Sigmoid colon (tissue), 7 donors: ENCODE measurements around the gene TBRG1. TPM values are rescaled to one million over a fixed set of nuclear protein-coding genes. Genes with fewer than 3 reads are reported as not detected.

Source experiments
- DNase-seq: peaks from one replicate; pipeline ENCODE4 v3.0.0-alpha.2; 2019
- H3K27ac ChIP-seq, 4 donors: fragments of 200-600 bp; sonication (generic); one replicate each; pipeline ENCODE4 v1.5.1; 2016 to 2019; ENCODE audit warnings: mild to moderate bottlenecking in 1 of 4
- H3K27me3 ChIP-seq, 3 donors: fragments of 200-600 bp; sonication (generic); one replicate each; pipeline ENCODE4 v1.5.1; 2019; ENCODE audit warnings: mild to moderate bottlenecking in 1 of 3
- H3K36me3 ChIP-seq, 4 donors: fragments of 200-600 bp; sonication (generic); one replicate each; pipeline ENCODE4 v1.5.1; 2016 to 2019
- H3K4me1 ChIP-seq, 4 donors: fragments of 200-600 bp; sonication (generic); one replicate each; pipeline ENCODE4 v1.5.1; 2017 to 2019
- H3K4me3 ChIP-seq, 4 donors: fragments of 200-600 bp; sonication (generic); one replicate each; pipeline ENCODE4 v1.5.1; 2017 to 2019; ENCODE audit warnings: mild to moderate bottlenecking in 2 of 4, moderate library complexity in 1 of 4
- H3K9me3 ChIP-seq, 4 donors: fragments of 200-600 bp in 3 of 4; sonication (generic) in 3 of 4; one replicate each; pipeline versions ENCODE4 v1.5.1 to v1.6.1; 2013 to 2019
- CTCF ChIP-seq, 4 experiments: fragments of 450-650 bp in 3 of 4; fragments of 200-600 bp in 1 of 4; IDR thresholded peaks; one replicate each; pipeline ENCODE4 v1.5.1; 2016 to 2019; ENCODE audit warnings: antibody characterized with exemption in 4 of 4, mild to moderate bottlenecking in 3 of 4, moderate library complexity in 2 of 4
- EP300 ChIP-seq, 4 donors: sonication (generic); formaldehyde crosslinking; IDR thresholded peaks; one replicate each; pipeline ENCODE4 v1.6.1; 2017; ENCODE audit warnings: antibody characterized with exemption in 4 of 4
- POLR2A ChIP-seq, 2 donors: fragments of 450-650 bp; IDR thresholded peaks; one replicate each; pipeline ENCODE4 v1.6.1; 2016; ENCODE audit warnings: antibody characterized with exemption in 2 of 2, mild to moderate bottlenecking in 2 of 2, moderate library complexity in 2 of 2
- POLR2AphosphoS5 ChIP-seq, 4 donors: sonication (generic); formaldehyde crosslinking; IDR thresholded peaks; one replicate each; pipeline ENCODE4 v1.6.1; 2017; ENCODE audit warnings: antibody characterized with exemption in 4 of 4
- WGBS, 2 donors: extraction: QIAGEN DNeasy Blood & Tissue Kit; methylation state at CpG; one replicate each; pipeline ENCODE4 v1.1.7; 2013; 5-methylcytosine and 5-hydroxymethylcytosine counted together
- intact Hi-C: fragments of 100-400 bp; cut with DNase I; formaldehyde crosslinking; loops from one replicate; pipeline ENCODE4 v1.15.1; 2023
- polyA plus RNA-seq, 3 donors: library from polyadenylated mRNA; stranded (reverse); fragments of 200-250 nt; gene quantifications; one replicate each; pipeline ENCODE4 v1.2.3, GENCODE V29; 2013
- total RNA-seq, 4 donors: library from RNA; depleted of rRNA; stranded (reverse); fragments of >200 nt; gene quantifications; one replicate each; pipeline ENCODE4 v1.1.0, GENCODE V29; 2016
- donor health status: healthy with polysubstance abuse.
- donor health status: Bipolar disorder and iron deficiency.
- donor health status: healthy.

TBRG1 gene
- total and polyA plus RNA-seq, 7 donors, result 14.4 to 41.0 (median 26.0) TPM

DNA sequence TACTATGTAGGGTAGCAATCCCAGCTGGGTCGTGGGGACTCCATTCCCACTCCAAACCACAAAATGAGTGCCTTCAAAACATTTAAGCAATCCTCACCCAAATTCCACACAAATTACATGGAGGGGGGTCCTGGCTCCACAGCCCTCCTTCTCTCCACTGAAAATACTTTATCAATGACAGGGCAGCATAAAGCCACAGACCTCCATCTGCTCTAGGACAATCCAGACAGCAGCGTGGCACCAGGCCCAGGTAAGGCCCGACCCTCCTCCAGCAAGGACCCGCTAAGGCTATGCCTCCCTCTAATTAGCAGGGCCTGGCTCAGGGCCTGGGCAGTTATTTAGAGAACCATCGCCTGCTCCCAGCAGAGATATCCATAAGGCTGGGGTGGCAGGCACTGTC, 11.6 kb upstream of the TBRG1 start, which contains the start of gene PANX3:
Gene PANX3 (plus strand): TSS at position 365 of the 400 bp plus-strand sequence. CDS start 129 bp downstream, outside the sequence.
- Histone ChIP-seq H3K27me3 (peaks cover 0 to 15% (median 0%) of the 10 kb centered on the region in 3 donors), H3K27ac (no peak within 1 kb of the TSS), H3K4me3 (no peak within 1 kb of the TSS), H3K4me1 (no peaks in the 10 kb centered on the region), H3K9me3 (no peaks in the 10 kb centered on the region), H3K36me3 (no peaks in the 10 kb centered on the region)
- intact Hi-C loops, result no loop called here
- DNase-seq, result no peak
- TF ChIP-seq POLR2A (IDR thresholded peaks at IDR 0.05), result no peak
- no peak for TF ChIP-seq CTCF (IDR thresholded peaks at IDR 0.05)
- no peak for TF ChIP-seq POLR2AphosphoS5 (IDR thresholded peaks at IDR 0.05)
- no peak for TF ChIP-seq EP300 (IDR thresholded peaks at IDR 0.05)
- WGBS, 2 donors, result 75 to 85% methylated on average over 5 of the region's 5 CpGs

DNA sequence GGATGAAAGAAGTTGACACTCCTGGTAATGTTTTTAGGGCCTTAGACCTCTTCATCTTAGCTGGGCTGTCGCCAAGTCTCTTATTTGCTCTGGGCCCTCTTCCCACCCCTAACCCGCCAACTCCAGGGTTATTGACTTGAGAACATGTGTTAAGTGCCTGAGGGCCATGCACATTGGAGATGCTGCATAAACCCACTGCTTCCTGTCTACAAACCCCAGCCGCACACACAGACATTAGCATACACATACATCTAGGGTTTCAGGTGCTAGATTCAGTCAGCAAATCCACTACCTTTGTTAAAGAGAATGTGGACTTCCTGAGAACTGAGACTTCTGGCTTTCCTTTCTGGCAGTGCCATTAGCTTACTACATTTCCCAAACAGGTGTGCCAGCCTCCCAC, 10.6 kb upstream of the TBRG1 start:
- WGBS, 2 donors, result 53 to 60% methylated on average over 3 of the region's 3 CpGs
- H3K4me3 ChIP-seq, result no peak overlapping the region
- H3K4me1 ChIP-seq, result no peaks in the 10 kb centered on the region
- no peak for DNase-seq
- no peaks in the 10 kb centered on the region for H3K36me3 ChIP-seq
- H3K27ac ChIP-seq, result no peak overlapping the region
- TF ChIP-seq EP300 (IDR thresholded peaks at IDR 0.05), result no peak
- no peak for TF ChIP-seq CTCF (IDR thresholded peaks at IDR 0.05)
- TF ChIP-seq POLR2A (IDR thresholded peaks at IDR 0.05), result no peak
- TF ChIP-seq POLR2AphosphoS5 (IDR thresholded peaks at IDR 0.05), result no peak
- no peaks in the 10 kb centered on the region for H3K9me3 ChIP-seq
- intact Hi-C loops, result no loop called here
- H3K27me3 ChIP-seq, result peaks cover 0 to 15% (median 0%) of the 10 kb centered on the region in 3 donors

GRCh38 chr11:124612567-124613246, 10.0 kb upstream of the TBRG1 start:
- DNase-seq, result no peak
- TF ChIP-seq CTCF (IDR thresholded peaks at IDR 0.05) (no peak), POLR2AphosphoS5 (IDR thresholded peaks at IDR 0.05) (no peak), POLR2A (IDR thresholded peaks at IDR 0.05) (no peak), EP300 (IDR thresholded peaks at IDR 0.05) (no peak)
- intact Hi-C loops, result no loop called here
- H3K27me3 ChIP-seq, result peaks cover 0 to 15% (median 0%) of the 10 kb centered on the region in 3 donors
- no peaks in the 10 kb centered on the region for H3K9me3 ChIP-seq
- WGBS, 2 donors, result 80 to 89% methylated on average over 10 of the region's 10 CpGs
- H3K36me3 ChIP-seq, result no peaks in the 10 kb centered on the region
- H3K27ac ChIP-seq, result no peak overlapping the region
- no peak overlapping the region for H3K4me3 ChIP-seq
- H3K4me1 ChIP-seq, result no peaks in the 10 kb centered on the region

- H3K4me3 ChIP-seq, result no peak overlapping the region
Observed at GRCh38 chr11:124618863-124619262, 3.8 kb upstream of the TBRG1 start.

GRCh38 chr11:124623861-124624525, 1.3 kb downstream of the TBRG1 start:
- DNase-seq, result no peak
- WGBS, 2 donors, result 55 to 65% methylated on average over 4 of the region's 4 CpGs
- Histone ChIP-seq H3K27me3 (no peaks in the 10 kb centered on the region), H3K4me1 (peaks cover 0 to 32% (median 19%) of the 10 kb centered on the region in 4 donors), H3K9me3 (no peaks in the 10 kb centered on the region), H3K36me3 (peaks cover 0 to 36% (median 17%) of the 10 kb centered on the region in 4 donors), H3K27ac (peak overlapping the region; percentile 92 to 95 (median 94)), H3K4me3 (peak overlapping the region; percentile 77 to 98 (median 86))
- TF ChIP-seq EP300 (IDR thresholded peaks at IDR 0.05) (no peak), CTCF (IDR thresholded peaks at IDR 0.05) (no peak)
- intact Hi-C loops, result loop anchor here (5.0 kb wide), 1 partner anchor 48 kb away; the partner anchor contains the start of genes SIAE and SPA17

More at GRCh38 chr11:124618863-124619262, 3.8 kb upstream of the TBRG1 start:
- Histone ChIP-seq H3K4me1 (peaks cover 0 to 13% (median 9%) of the 10 kb centered on the region in 4 donors), H3K27me3 (peaks cover 0 to 9% (median 0%) of the 10 kb centered on the region in 3 donors), H3K36me3 (no peaks in the 10 kb centered on the region), H3K27ac (no peak overlapping the region), H3K9me3 (no peaks in the 10 kb centered on the region)
- DNase-seq, result no peak
- WGBS, 2 donors, result 59 to 84% methylated on average over 5 of the region's 5 CpGs
- no peak for TF ChIP-seq EP300 (IDR thresholded peaks at IDR 0.05)
- intact Hi-C loops, result no loop called here
